T-helper 9 cell (primary cell): Measurements from ENCODE around the gene ARHGEF3.
A peak's percentile ranks its signal among the peaks of the same experiment; 100 is the strongest.
"Not testable (repeated sequence)": the region's sequence is repeated elsewhere in the genome, so short reads cannot be mapped to it uniquely, and the experiment has no call there.

Source experiments
- DNase-seq: peaks from one replicate; pipeline ENCODE4 v3.0.0-alpha.2; 2020

The ARHGEF3 gene

GRCh38 chr3:56711344-56711743 is 90.4 kb downstream of the ARHGEF3 start:
- DNase-seq: no peak

GRCh38 chr3:56707412-56707811 is 94.3 kb downstream of the ARHGEF3 start:
- not testable (repeated sequence) for DNase-seq

GRCh38 chr3:56706629-56707028 is 95.1 kb downstream of the ARHGEF3 start:
- no peak for DNase-seq

- DNase-seq: no peak
Measured at GRCh38 chr3:56704706-56705105, 97.0 kb downstream of the ARHGEF3 start.

- DNase-seq: peak; percentile 21
Measured at GRCh38 chr3:56702490-56703315, 99.0 kb downstream of the ARHGEF3 start.

GRCh38 chr3:56700151-56700550 is 101.6 kb downstream of the ARHGEF3 start:
- DNase-seq: no peak

- DNase-seq: no peak
Measured at GRCh38 chr3:56694867-56695683, 106.7 kb downstream of the ARHGEF3 start.

GRCh38 chr3:56693750-56694149 is 108.0 kb downstream of the ARHGEF3 start:
- no peak for DNase-seq

GRCh38 chr3:56692520-56693433 is 109.0 kb downstream of the ARHGEF3 start:
- not testable (repeated sequence) for DNase-seq

- not testable (repeated sequence) for DNase-seq
Measured at GRCh38 chr3:56692001-56692365, 109.8 kb downstream of the ARHGEF3 start.

- no peak for DNase-seq
Measured at GRCh38 chr3:56691165-56692000, 110.4 kb downstream of the ARHGEF3 start.

GRCh38 chr3:56689303-56689702 is 112.4 kb downstream of the ARHGEF3 start:
- DNase-seq: no peak

- DNase-seq: no peak
Measured at GRCh38 chr3:56688191-56688590, 113.6 kb downstream of the ARHGEF3 start.

GRCh38 chr3:56684029-56684428 is 117.7 kb downstream of the ARHGEF3 start:
- no peak for DNase-seq

GRCh38 chr3:56683122-56683817 is 118.5 kb downstream of the ARHGEF3 start, which contains the start of gene TASOR:
TASOR (minus strand) TSS chr3:56683265; CDS start chr3:56683006, 259 bp downstream.
- DNase-seq: peak; percentile 83

GRCh38 chr3:56682462-56683121 is 119.2 kb downstream of the ARHGEF3 start:
- DNase-seq: peak; percentile 71

- no peak for DNase-seq
Measured at GRCh38 chr3:56681984-56682461, 119.7 kb downstream of the ARHGEF3 start.

GRCh38 chr3:56680054-56680580 is 121.6 kb downstream of the ARHGEF3 start:
- no peak for DNase-seq
